ENCODE measurements around the gene DOCK9.

Gene DOCK9

DNA sequence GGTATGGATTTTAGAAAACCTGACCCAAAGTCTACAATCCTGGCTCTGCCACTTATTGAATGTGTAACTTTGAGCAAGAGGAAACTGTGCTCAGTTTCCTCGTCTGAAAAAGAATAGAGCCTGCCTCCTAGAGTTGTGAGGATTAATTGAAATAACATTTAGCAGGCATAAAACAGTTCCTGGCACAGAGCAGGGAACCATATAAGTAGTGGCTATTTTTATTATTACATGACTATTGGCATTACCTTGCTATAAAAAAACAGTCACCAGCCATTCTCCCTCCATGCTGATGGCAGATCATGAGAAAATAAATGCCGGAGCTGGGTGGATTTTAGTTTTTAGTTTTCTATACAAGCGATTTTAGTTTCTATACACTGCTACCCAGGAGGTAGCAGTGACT is 5.8 kb downstream of the DOCK9 start:
- DNase-seq: no peak
- no peak overlapping the region for H3K4me3 Mint-ChIP-seq
- H3K36me3 Mint-ChIP-seq (ENCODE audit: low read depth): no peaks in the 10 kb centered on the region
- H3K27me3 Mint-ChIP-seq: no peaks in the 10 kb centered on the region
- H3K9me3 Mint-ChIP-seq: no peaks in the 10 kb centered on the region
- H3K4me1 Mint-ChIP-seq (ENCODE audit: low read depth): peaks cover 63% of the 10 kb centered on the region
- H3K27ac Mint-ChIP-seq: no peak overlapping the region

DNA sequence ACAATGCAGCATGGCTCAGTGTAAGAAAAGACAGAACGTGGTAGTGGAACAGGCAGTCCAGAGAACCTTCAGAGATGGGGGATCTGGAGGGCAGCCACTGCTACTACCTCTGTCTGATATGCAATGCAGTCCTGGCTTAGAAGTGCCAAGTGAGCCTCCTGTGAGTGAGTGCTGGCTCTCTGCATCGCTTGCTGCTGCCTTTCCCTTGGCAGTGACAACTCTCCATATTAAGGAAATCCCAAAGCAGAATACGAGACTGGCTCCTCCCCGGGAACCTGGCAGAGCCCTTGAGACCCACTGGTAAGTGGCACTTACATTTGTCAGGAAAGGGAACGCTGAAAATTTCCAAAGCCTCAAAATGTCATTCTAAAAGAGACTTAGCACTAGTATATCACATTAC is 7.5 kb downstream of the DOCK9 start:
- no peaks in the 10 kb centered on the region for H3K27me3 Mint-ChIP-seq

DNA sequence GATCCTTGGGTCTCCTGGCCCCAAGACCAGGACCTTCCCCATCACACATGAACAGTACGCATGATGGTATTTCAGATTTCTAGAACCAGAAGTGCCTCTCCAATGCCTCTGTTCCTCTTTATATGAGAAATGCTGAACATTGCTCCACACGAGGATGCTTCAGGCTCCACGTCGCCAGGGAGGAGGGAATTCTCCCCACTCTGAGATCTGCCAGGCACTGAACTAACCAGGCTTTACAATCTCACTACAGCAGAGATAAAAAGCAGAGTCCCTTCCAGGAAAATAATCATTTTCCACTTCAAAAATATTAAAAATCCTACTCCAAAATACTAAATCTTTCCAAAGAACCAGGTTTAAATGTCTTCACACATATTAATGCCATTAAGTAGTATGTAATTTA is 10.4 kb downstream of the DOCK9 start:
- no peaks in the 10 kb centered on the region for H3K9me3 Mint-ChIP-seq
- H3K27me3 Mint-ChIP-seq: no peaks in the 10 kb centered on the region
- H3K4me1 Mint-ChIP-seq (ENCODE audit: low read depth): peaks cover 29% of the 10 kb centered on the region
- H3K27ac Mint-ChIP-seq: no peak overlapping the region
- DNase-seq: no peak
- no peak overlapping the region for H3K4me3 Mint-ChIP-seq
- peaks cover 2% of the 10 kb centered on the region for H3K36me3 Mint-ChIP-seq (ENCODE audit: low read depth)

More for the DNA sequence above, 7.5 kb downstream of the DOCK9 start:
- Mint-ChIP-seq H3K27ac (no peak overlapping the region), H3K4me3 (no peak overlapping the region), H3K9me3 (no peaks in the 10 kb centered on the region), H3K36me3 (ENCODE audit: low read depth) (no peaks in the 10 kb centered on the region), H3K4me1 (ENCODE audit: low read depth) (peaks cover 46% of the 10 kb centered on the region)
- no peak for DNase-seq

DNA sequence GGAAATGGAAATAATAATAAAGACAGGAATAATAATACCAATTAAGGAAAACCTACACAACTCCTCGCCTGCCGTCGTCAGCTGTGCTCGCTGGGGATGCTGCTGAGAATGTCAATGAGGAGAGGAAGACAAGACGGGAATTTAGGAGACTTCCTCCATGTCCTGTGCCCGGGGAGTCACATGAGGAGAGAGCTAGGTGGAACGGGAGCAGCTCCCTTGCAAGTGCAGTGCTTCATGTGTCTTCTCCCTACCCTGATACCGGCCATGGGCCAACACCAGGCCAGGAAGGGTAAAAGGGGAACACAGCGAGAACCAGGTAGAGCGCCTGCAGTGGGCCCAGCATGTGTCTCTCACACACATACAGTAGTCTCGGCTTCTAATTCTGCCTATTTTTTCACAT is 11.8 kb downstream of the DOCK9 start:
- no peak overlapping the region for H3K27ac Mint-ChIP-seq
- H3K27me3 Mint-ChIP-seq: no peaks in the 10 kb centered on the region
- no peaks in the 10 kb centered on the region for H3K9me3 Mint-ChIP-seq
- peaks cover 2% of the 10 kb centered on the region for H3K36me3 Mint-ChIP-seq (ENCODE audit: low read depth)
- DNase-seq: no peak
- peaks cover 27% of the 10 kb centered on the region for H3K4me1 Mint-ChIP-seq (ENCODE audit: low read depth)
- H3K4me3 Mint-ChIP-seq: no peak overlapping the region

DNA sequence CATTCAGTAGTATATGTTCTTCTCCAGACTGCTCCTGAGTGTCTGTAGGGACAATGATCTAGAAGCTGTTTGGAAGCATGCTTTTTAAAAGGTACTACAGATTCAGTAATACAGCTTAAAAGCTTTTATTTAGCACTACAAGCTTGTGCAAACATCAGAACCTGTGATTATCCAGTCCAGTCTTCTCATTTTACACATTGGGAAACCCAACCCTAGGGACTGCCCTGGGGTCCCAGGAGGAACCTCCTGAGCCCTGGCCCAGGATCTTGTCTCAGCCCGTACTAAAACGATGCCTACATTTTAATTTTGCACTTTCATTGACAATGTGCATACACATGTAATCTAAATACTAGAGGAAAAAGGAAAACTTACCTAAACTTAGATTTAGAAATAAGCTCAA is 12.5 kb downstream of the DOCK9 start:
- no peaks in the 10 kb centered on the region for H3K27me3 Mint-ChIP-seq
- H3K4me3 Mint-ChIP-seq: no peak overlapping the region

GRCh38 chr13:98963917-98964316 is 13.9 kb downstream of the DOCK9 start:
- peaks cover 7% of the 10 kb centered on the region for H3K36me3 Mint-ChIP-seq (ENCODE audit: low read depth)
- H3K27ac Mint-ChIP-seq: no peak overlapping the region
- H3K9me3 Mint-ChIP-seq: no peaks in the 10 kb centered on the region
- DNase-seq: no peak
- peaks cover 24% of the 10 kb centered on the region for H3K4me1 Mint-ChIP-seq (ENCODE audit: low read depth)
- no peaks in the 10 kb centered on the region for H3K27me3 Mint-ChIP-seq
- H3K4me3 Mint-ChIP-seq: no peak overlapping the region

More for the DNA sequence above, 12.5 kb downstream of the DOCK9 start:
- DNase-seq: no peak
- H3K4me1 Mint-ChIP-seq (ENCODE audit: low read depth): peaks cover 28% of the 10 kb centered on the region
- peaks cover 2% of the 10 kb centered on the region for H3K36me3 Mint-ChIP-seq (ENCODE audit: low read depth)
- H3K9me3 Mint-ChIP-seq: no peaks in the 10 kb centered on the region
- no peak overlapping the region for H3K27ac Mint-ChIP-seq

DNA sequence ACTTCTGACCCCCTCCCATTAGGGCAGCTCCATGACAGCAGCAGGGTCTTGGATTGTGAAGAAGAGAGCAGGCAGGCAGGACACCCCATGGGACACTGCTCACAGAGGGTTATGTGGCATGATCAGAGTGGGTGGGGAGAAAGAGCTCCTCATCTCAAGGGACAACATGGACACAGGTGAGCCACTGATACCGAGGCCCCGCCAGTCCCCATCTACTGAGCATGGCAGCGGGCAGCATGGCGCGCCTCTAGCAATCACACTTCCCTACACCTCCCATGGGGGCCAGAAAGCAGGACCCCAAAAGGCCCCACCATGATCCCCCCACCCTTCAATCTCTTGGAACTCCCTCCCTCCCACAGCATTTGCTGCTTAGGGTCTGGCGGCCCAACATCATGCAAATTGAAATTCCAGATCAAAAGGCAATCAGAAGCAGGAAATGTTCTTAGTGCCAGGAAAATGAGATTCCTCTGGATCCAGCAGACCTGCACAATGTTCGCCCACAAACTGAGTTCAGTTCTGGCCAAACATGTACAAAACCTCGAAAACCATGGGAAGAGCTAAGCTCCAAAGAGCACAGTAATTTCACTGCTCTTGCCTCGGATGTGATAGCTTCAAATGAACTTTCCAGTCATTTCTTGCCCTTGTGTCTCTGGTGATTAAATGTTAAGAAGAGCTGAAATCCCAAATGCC is 14.8 kb downstream of the DOCK9 start:
- H3K27me3 Mint-ChIP-seq: no peaks in the 10 kb centered on the region
- no peak overlapping the region for H3K4me3 Mint-ChIP-seq
- no peaks in the 10 kb centered on the region for H3K9me3 Mint-ChIP-seq
- H3K4me1 Mint-ChIP-seq (ENCODE audit: low read depth): peaks cover 24% of the 10 kb centered on the region
- DNase-seq: no peak
- H3K27ac Mint-ChIP-seq: no peak overlapping the region
- peaks cover 7% of the 10 kb centered on the region for H3K36me3 Mint-ChIP-seq (ENCODE audit: low read depth)

DNA sequence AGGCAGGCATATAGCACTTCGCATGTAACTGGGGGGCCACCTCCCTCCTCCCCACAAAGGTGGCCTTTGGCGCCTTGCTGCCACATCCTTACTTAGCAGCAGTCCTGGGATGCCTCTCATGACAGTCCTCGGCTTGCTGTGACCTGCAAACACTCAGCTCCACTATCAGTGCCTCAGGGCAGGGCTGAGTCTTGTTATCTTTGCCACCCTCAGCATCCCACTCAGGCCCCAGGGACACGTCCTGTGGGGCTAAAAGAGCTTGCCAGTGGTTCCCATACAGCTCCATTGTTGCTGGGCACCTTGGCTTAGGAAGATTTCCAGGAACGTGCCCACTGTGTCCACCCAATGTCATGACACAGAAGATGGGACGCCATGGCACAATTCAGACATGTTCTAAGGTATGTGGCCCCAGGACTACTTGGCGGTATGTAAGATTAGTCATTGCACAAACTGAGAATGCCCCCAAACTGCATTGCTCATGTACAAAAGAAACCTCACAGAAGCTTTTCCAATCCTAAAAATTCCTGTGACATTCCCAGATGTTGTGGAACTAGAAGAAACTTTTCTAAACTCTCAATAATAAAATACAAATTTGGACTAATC is 16.3 kb downstream of the DOCK9 start:
- DNase-seq: no peak
- Mint-ChIP-seq H3K27ac (no peak overlapping the region), H3K27me3 (no peaks in the 10 kb centered on the region), H3K9me3 (no peaks in the 10 kb centered on the region), H3K36me3 (ENCODE audit: low read depth) (peaks cover 7% of the 10 kb centered on the region), H3K4me3 (no peak overlapping the region), H3K4me1 (ENCODE audit: low read depth) (peaks cover 24% of the 10 kb centered on the region)

- Mint-ChIP-seq H3K36me3 (ENCODE audit: low read depth) (peaks cover 7% of the 10 kb centered on the region), H3K4me1 (ENCODE audit: low read depth) (peaks cover 24% of the 10 kb centered on the region), H3K27ac (peak overlapping the region; percentile 16), H3K4me3 (no peak overlapping the region), H3K9me3 (no peaks in the 10 kb centered on the region), H3K27me3 (no peaks in the 10 kb centered on the region)
- no peak for DNase-seq
These were observed 17.0 kb downstream of the DOCK9 start for GRCh38 chr13:98960606-98961502.

- H3K36me3 Mint-ChIP-seq (ENCODE audit: low read depth): peaks cover 9% of the 10 kb centered on the region
- H3K4me1 Mint-ChIP-seq (ENCODE audit: low read depth): peaks cover 24% of the 10 kb centered on the region
These were observed 17.9 kb downstream of the DOCK9 start for GRCh38 chr13:98959786-98960605.

GRCh38 chr13:98959291-98959690 is 18.6 kb downstream of the DOCK9 start:
- H3K36me3 Mint-ChIP-seq (ENCODE audit: low read depth): peaks cover 12% of the 10 kb centered on the region
- no peaks in the 10 kb centered on the region for H3K27me3 Mint-ChIP-seq
- no peak overlapping the region for H3K4me3 Mint-ChIP-seq
- H3K9me3 Mint-ChIP-seq: no peaks in the 10 kb centered on the region
- H3K4me1 Mint-ChIP-seq (ENCODE audit: low read depth): peaks cover 24% of the 10 kb centered on the region
- no peak for DNase-seq
- peak overlapping the region; percentile 5 for H3K27ac Mint-ChIP-seq

More at GRCh38 chr13:98959786-98960605, 17.9 kb downstream of the DOCK9 start:
- peak overlapping the region; percentile 18 for H3K27ac Mint-ChIP-seq
- no peak for DNase-seq
- H3K4me3 Mint-ChIP-seq: no peak overlapping the region
- H3K9me3 Mint-ChIP-seq: no peaks in the 10 kb centered on the region
- H3K27me3 Mint-ChIP-seq: no peaks in the 10 kb centered on the region

DNA sequence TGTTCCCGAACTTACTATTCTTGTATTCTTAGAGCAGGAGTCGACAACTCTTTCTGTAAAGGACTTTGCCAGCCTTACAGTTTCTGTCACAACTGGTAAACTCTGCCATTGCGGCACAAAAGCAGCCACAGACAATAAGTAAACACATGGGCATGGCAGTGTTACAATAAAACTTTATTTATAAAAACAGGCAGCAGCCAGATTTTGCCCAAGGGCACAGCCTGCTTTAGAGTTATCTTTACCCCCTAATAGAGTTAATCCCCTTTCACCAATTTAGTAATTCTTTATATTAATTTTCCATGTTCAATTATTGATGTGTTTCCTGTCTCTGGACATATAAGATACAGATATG is 19.4 kb downstream of the DOCK9 start:
- Mint-ChIP-seq H3K36me3 (ENCODE audit: low read depth) (peaks cover 18% of the 10 kb centered on the region), H3K9me3 (no peaks in the 10 kb centered on the region), H3K4me3 (no peak overlapping the region), H3K4me1 (ENCODE audit: low read depth) (peaks cover 24% of the 10 kb centered on the region), H3K27me3 (no peaks in the 10 kb centered on the region), H3K27ac (no peak overlapping the region)
- DNase-seq: no peak

DNA sequence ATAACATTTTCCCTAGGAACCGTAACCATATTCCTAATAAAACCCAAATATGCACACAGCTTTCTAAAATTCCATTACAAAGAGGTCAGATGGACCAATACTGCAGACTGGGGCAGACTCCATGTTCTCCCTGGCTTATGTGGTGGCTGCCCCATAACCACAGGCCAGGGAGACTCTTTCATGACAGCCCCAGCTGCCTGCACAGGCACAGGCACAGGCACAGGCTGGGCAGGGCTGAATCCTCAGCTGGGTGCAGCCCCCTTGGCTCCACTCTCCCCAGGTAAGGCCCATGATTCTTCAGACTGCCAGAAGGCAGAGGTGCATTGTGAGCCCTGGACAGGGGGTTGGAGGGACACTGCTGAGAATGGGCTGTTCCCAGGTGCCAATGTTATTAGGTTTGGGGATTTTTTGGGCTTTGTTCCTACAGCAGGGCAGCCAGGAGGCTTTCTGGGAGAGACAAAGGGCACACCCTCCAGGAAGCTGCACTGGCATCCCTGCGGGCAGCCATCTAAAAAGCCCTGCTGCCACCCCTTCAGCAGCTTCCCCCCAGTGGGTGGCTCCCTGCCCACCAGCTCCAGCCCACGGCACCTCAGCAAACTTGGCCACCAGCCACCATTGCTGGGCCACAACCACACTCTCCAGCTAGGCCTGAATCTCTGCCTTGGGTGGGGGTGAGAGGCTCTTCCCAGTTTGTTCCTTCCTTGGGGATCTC is 20.0 kb downstream of the DOCK9 start:
- Mint-ChIP-seq H3K36me3 (ENCODE audit: low read depth) (peaks cover 23% of the 10 kb centered on the region), H3K27me3 (no peaks in the 10 kb centered on the region), H3K4me1 (ENCODE audit: low read depth) (peaks cover 24% of the 10 kb centered on the region), H3K27ac (no peak overlapping the region), H3K9me3 (no peaks in the 10 kb centered on the region), H3K4me3 (no peak overlapping the region)
- no peak for DNase-seq

GRCh38 chr13:98955336-98955735 is 22.5 kb downstream of the DOCK9 start:
- no peaks in the 10 kb centered on the region for H3K27me3 Mint-ChIP-seq
- H3K4me1 Mint-ChIP-seq (ENCODE audit: low read depth): peaks cover 17% of the 10 kb centered on the region
- DNase-seq: no peak
- H3K36me3 Mint-ChIP-seq (ENCODE audit: low read depth): peaks cover 38% of the 10 kb centered on the region
- H3K27ac Mint-ChIP-seq: no peak overlapping the region
- no peaks in the 10 kb centered on the region for H3K9me3 Mint-ChIP-seq
- no peak overlapping the region for H3K4me3 Mint-ChIP-seq
